Activated naive CD4-positive, alpha-beta T cell treated with anti-CD3 and anti-CD28 coated beads, Interleukin-2, amount 50 U/mL, for 16 hours (primary cell): ENCODE results near the gene OBI1.
"Not testable (repeated sequence)": the region's sequence is repeated elsewhere in the genome, so short reads cannot be mapped to it uniquely, and the experiment has no call there.

ENCODE experiments used
- DNase-seq: peaks from one replicate; pipeline ENCODE4 v3.0.0-alpha.2; 2020

OBI1 gene

GRCh38 chr13:78658630-78659449, at the start of gene OBI1:
OBI1 (minus strand) TSS chr13:78659155; CDS start chr13:78659120, 35 bp downstream.
- DNase-seq: peak; percentile 94

GRCh38 chr13:78701383-78701782, 42.4 kb upstream of the OBI1 start:
- DNase-seq: no peak

GRCh38 chr13:78700121-78700910, 41.4 kb upstream of the OBI1 start:
- DNase-seq: no peak

GRCh38 chr13:78689011-78689410, 30.1 kb upstream of the OBI1 start:
- DNase-seq: no peak

GRCh38 chr13:78686461-78686860, 27.5 kb upstream of the OBI1 start:
- DNase-seq: no peak

GRCh38 chr13:78680576-78681350, 21.8 kb upstream of the OBI1 start:
- no peak for DNase-seq

- no peak for DNase-seq
These were observed 21.2 kb upstream of the OBI1 start for GRCh38 chr13:78680115-78680561.

GRCh38 chr13:78679329-78679728, 20.4 kb upstream of the OBI1 start:
- DNase-seq: no peak

GRCh38 chr13:78675112-78675511, 16.2 kb upstream of the OBI1 start:
- DNase-seq: no peak

- no peak for DNase-seq
These were observed 15.7 kb upstream of the OBI1 start for GRCh38 chr13:78674638-78675037.

- DNase-seq: no peak
These were observed 3.5 kb upstream of the OBI1 start for GRCh38 chr13:78662467-78662866.

- no peak for DNase-seq
These were observed 1.5 kb upstream of the OBI1 start for GRCh38 chr13:78660495-78660857.

GRCh38 chr13:78659732-78660494, 958 bp upstream of the OBI1 start:
- DNase-seq: no peak

GRCh38 chr13:78659450-78659730, 435 bp upstream of the OBI1 start:
- no peak for DNase-seq

GRCh38 chr13:78657699-78658629, 991 bp downstream of the OBI1 start:
- DNase-seq: no peak

- no peak for DNase-seq
These were observed 3.0 kb downstream of the OBI1 start for GRCh38 chr13:78655906-78656305.

- no peak for DNase-seq
These were observed 3.9 kb downstream of the OBI1 start for GRCh38 chr13:78655007-78655406.

- no peak for DNase-seq
These were observed 6.3 kb downstream of the OBI1 start for GRCh38 chr13:78652651-78653050.

GRCh38 chr13:78650717-78651083, 8.3 kb downstream of the OBI1 start:
- DNase-seq: no peak

- no peak for DNase-seq
These were observed 8.8 kb downstream of the OBI1 start for GRCh38 chr13:78649997-78650716.

- not testable (repeated sequence) for DNase-seq
These were observed 11.8 kb downstream of the OBI1 start for GRCh38 chr13:78647109-78647678.
